GM12878 (cell line): ENCODE results near the gene FGF14. TPM values are rescaled to one million over a fixed set of nuclear protein-coding genes. Genes with fewer than 3 reads are reported as not detected.

Source experiments
- ATAC-seq: fragments of 200-7000 bp; cut with Tn5 transposase; 3 replicates; pipeline ENCODE4 v1.9.1; 2020; ENCODE audit warnings: mild to moderate bottlenecking, moderate library complexity
- BruUV-seq: library from RNA; stranded (reverse); fragments of 400-500 nt; replicated peaks from 2 replicates; lab custom pipeline; 2021; lab: Mats Ljungman, UMichigan
- CTCF ChIA-PET: fragments of 300-600 bp; sonication (Branson Sonifier 250); formaldehyde crosslinking; extraction: SDS; loops from one replicate; lab custom pipeline; 2021; ENCODE audit warnings: inconsistent platforms; lab: Yijun Ruan, JAX
- POLR2A ChIA-PET: fragments of 350-600 bp; formaldehyde crosslinking; extraction: SDS; loops from one replicate; lab custom pipeline; 2021; ENCODE audit warnings: inconsistent platforms; lab: Charles Lee
- RAD21 ChIA-PET: fragments of 300-600 bp; sonication (Branson Sonifier 250); formaldehyde crosslinking; loops from one replicate; lab custom pipeline; 2023; ENCODE audit warnings: antibody characterized with exemption; ENCODE audit not compliant: unreplicated experiment; lab: Charles Lee
- SMC1A ChIA-PET: fragments of 300-600 bp; sonication (Branson Sonifier 250); formaldehyde crosslinking; loops from one replicate; lab custom pipeline; 2023; ENCODE audit not compliant: unreplicated experiment, uncharacterized antibody; lab: Charles Lee
- DNase-seq: peaks from one replicate; pipeline ENCODE4 v3.0.0-alpha.2; 2011; ENCODE audit warnings: low read depth, low spot score
- FAIRE-seq: peaks from 3 replicates; lab custom pipeline; 2011; peaks lifted over from hg19 to GRCh38; lab: Jason Lieb, UNC
- H2AFZ ChIP-seq: 2 replicates; pipeline ENCODE4 v1.6.0; 2011; ENCODE audit warnings: low read depth, low read length, control low read depth; ENCODE audit not compliant: control insufficient read depth
- H3K27ac ChIP-seq: 2 replicates; pipeline ENCODE4 v1.5.1; 2011; ENCODE audit warnings: control low read depth; ENCODE audit not compliant: control insufficient read depth, insufficient read depth
- H3K27me3 ChIP-seq, 2 experiments: replicated peaks in 1 of 2; 2 replicates each; pipeline versions ENCODE4 v1.6.0 to v1.6.1; 2011; ENCODE audit warnings: low read length in 1 of 2; ENCODE audit not compliant: control insufficient read depth in 2 of 2, insufficient read depth in 2 of 2
- H3K36me3 ChIP-seq, 2 experiments: 2 replicates each; pipeline ENCODE4 v1.5.1; 2011; ENCODE audit warnings: low read length in 1 of 2; ENCODE audit not compliant: control insufficient read depth in 2 of 2, insufficient read depth in 2 of 2
- H3K4me1 ChIP-seq: 2 replicates; pipeline ENCODE4 v1.6.1; 2011; ENCODE audit warnings: mild to moderate bottlenecking, low read length, moderate library complexity, mixed read lengths; ENCODE audit not compliant: control insufficient read depth, insufficient read depth
- H3K4me2 ChIP-seq: 2 replicates; pipeline ENCODE4 v1.6.0; 2011; ENCODE audit warnings: control low read depth; ENCODE audit not compliant: control insufficient read depth, insufficient read depth
- H3K4me3 ChIP-seq: fragments of 200-600 bp; sonication (generic); 2 replicates; pipeline ENCODE4 v1.5.1; 2016
- H3K79me2 ChIP-seq: 2 replicates; pipeline ENCODE4 v1.6.0; 2011; ENCODE audit warnings: low read length; ENCODE audit not compliant: control insufficient read depth, insufficient read depth
- H3K9ac ChIP-seq: 2 replicates; pipeline ENCODE4 v1.8.0; 2011; ENCODE audit warnings: low read length, control low read depth, mixed read lengths; ENCODE audit not compliant: control insufficient read depth, insufficient read depth
- H3K9me3 ChIP-seq: replicated peaks from 3 replicates; pipeline ENCODE4 v1.5.1; 2011; ENCODE audit warnings: mild to moderate bottlenecking, low read length; ENCODE audit not compliant: control insufficient read depth, insufficient read depth
- H4K20me1 ChIP-seq: 2 replicates; pipeline ENCODE4 v1.6.0; 2011; ENCODE audit not compliant: control insufficient read depth, insufficient read depth
- ATF7 ChIP-seq: fragments of 450-650 bp; IDR thresholded peaks from 2 replicates; pipeline ENCODE4 v1.6.1; 2016; ENCODE audit warnings: low read depth, mild to moderate bottlenecking
- CBX3 ChIP-seq: fragments of 200-600 bp; sonication (generic); IDR thresholded peaks from 2 replicates; pipeline ENCODE4 v1.6.1; 2016; ENCODE audit warnings: low read depth, borderline replicate concordance
- CHD1 ChIP-seq: IDR thresholded peaks from 2 replicates; pipeline ENCODE4 v1.6.1; 2012; ENCODE audit warnings: low read depth, low read length, improper control_type of control experiment
- EP300 ChIP-seq, 2 experiments: fragments of 150-350 bp in 1 of 2; IDR thresholded peaks; 2 replicates each; pipeline ENCODE4 v1.6.1; 2011 to 2012; ENCODE audit warnings: low read depth in 2 of 2, low read length in 2 of 2, borderline replicate concordance in 1 of 2, improper control_type of control experiment in 1 of 2, inconsistent platforms in 1 of 2; ENCODE audit not compliant: control insufficient read depth in 1 of 2
- ESRRA ChIP-seq: IDR thresholded peaks from 2 replicates; pipeline ENCODE4 v1.6.1; 2012; ENCODE audit warnings: mild to moderate bottlenecking, low read length, improper control_type of control experiment
- HDGF ChIP-seq: fragments of 450-650 bp; IDR thresholded peaks from 2 replicates; pipeline ENCODE4 v1.6.1; 2016; ENCODE audit warnings: antibody characterized with exemption
- IRF4 ChIP-seq: IDR thresholded peaks from 2 replicates; pipeline ENCODE4 v1.6.1; 2011; ENCODE audit warnings: low read depth, low read length
- JUND ChIP-seq: IDR thresholded peaks from 2 replicates; pipeline ENCODE4 v1.6.1; 2012; ENCODE audit warnings: low read depth, mild to moderate bottlenecking, low read length, improper control_type of control experiment, moderate library complexity
- KAT2A ChIP-seq: conservative IDR thresholded peaks from 2 replicates; pipeline ENCODE4 v1.6.1; 2011; ENCODE audit warnings: low read depth, low read length; ENCODE audit not compliant: control insufficient read depth
- MEF2B ChIP-seq: fragments of 450-650 bp; IDR thresholded peaks from 2 replicates; pipeline ENCODE4 v1.6.1; 2018; ENCODE audit warnings: mild to moderate bottlenecking, moderate library complexity; ENCODE audit not compliant: partially characterized antibody, poor library complexity, severe bottlenecking
- MXI1 ChIP-seq: fragments of 150-350 bp; IDR thresholded peaks from 2 replicates; pipeline ENCODE4 v1.6.1; 2011; ENCODE audit warnings: low read depth, mild to moderate bottlenecking, inconsistent platforms, low read length, improper control_type of control experiment
- NR2C1 ChIP-seq: fragments of 450-650 bp; IDR thresholded peaks from 2 replicates; pipeline ENCODE4 v1.6.1; 2017; ENCODE audit warnings: antibody characterized with exemption, mild to moderate bottlenecking, moderate library complexity
- POLR2AphosphoS2 ChIP-seq: IDR thresholded peaks from 2 replicates; pipeline ENCODE4 v1.6.1; 2011; ENCODE audit warnings: low read depth, mild to moderate bottlenecking, low read length, improper control_type of control experiment, moderate library complexity
- RB1 ChIP-seq: fragments of 450-650 bp; formaldehyde crosslinking; IDR thresholded peaks from 2 replicates; pipeline ENCODE4 v1.6.1; 2017; ENCODE audit warnings: mild to moderate bottlenecking, borderline replicate concordance
- RFX5 ChIP-seq: IDR thresholded peaks from 2 replicates; pipeline ENCODE4 v1.6.1; 2011; ENCODE audit warnings: low read depth, low read length, improper control_type of control experiment
- TBL1XR1 ChIP-seq: IDR thresholded peaks from 2 replicates; pipeline ENCODE4 v1.6.1; 2012; ENCODE audit warnings: low read depth, low read length, improper control_type of control experiment
- USF1 ChIP-seq: IDR thresholded peaks from 2 replicates; pipeline ENCODE4 v1.6.1; 2011; ENCODE audit warnings: borderline replicate concordance, low read depth, mild to moderate bottlenecking, moderate library complexity, mixed read lengths, low read length; ENCODE audit not compliant: insufficient read depth; ENCODE audit errors: extremely low read length
- WGBS: methylation state at CpG from one replicate; pipeline ENCODE4 v1.1.6; 2016; ENCODE audit warnings: low lambda C conversion rate; ENCODE audit not compliant: insufficient replicate concordance, insufficient coverage; ENCODE audit errors: missing lambda C conversion rate; 5-methylcytosine and 5-hydroxymethylcytosine counted together
- in situ Hi-C: fragments of 300-500 bp; cut with MboI; formaldehyde crosslinking; loops from 9 replicates; pipeline ENCODE4 v1.14.3; 2018; ENCODE audit warnings: mixed read lengths
- intact Hi-C: fragments of 100-400 bp; cut with micrococcal nuclease; formaldehyde crosslinking; loops from one replicate; pipeline ENCODE4 v1.14.2; 2022; ENCODE audit not compliant: unreplicated experiment
- polyA plus RNA-seq, 11 experiments: library from polyadenylated mRNA; depleted of rRNA in 4 of 11; unstranded in 6 of 11; stranded (reverse) in 5 of 11; fragments of >200 nt; fragmentation: Nextera tagmentation in 4 of 11; fragmentation: Illumina TruSeq in 1 of 11; extraction: Ambion mirVana in 4 of 11; extraction: Trizol in 1 of 11; gene quantifications; 1 replicate in 1 of 11; 2 replicates in 10 of 11; pipeline versions ENCODE4 v1.2.1 to v1.2.3, GENCODE V29; 2011 to 2016; ENCODE audit warnings: inconsistent platforms in 2 of 11, missing spikeins in 2 of 11, low read depth in 1 of 11
- total RNA-seq, 4 experiments: library from RNA; depleted of rRNA in 3 of 4; stranded (reverse); fragments of >200 nt in 3 of 4; fragmentation: Illumina TruSeq in 1 of 4; extraction: Trizol in 1 of 4; gene quantifications; 2 replicates each; pipeline versions ENCODE4 v1.2.1 to v1.2.3, GENCODE V29; 2013 to 2021
- TF ChIP-seq, protein P1 (sequence below): fragments of 450-650 bp; IDR thresholded peaks from 2 replicates; pipeline ENCODE4 v1.6.1; 2017; ENCODE audit warnings: antibody characterized with exemption, mild to moderate bottlenecking, moderate library complexity
- TF ChIP-seq, protein P2 (sequence below): fragments of 450-650 bp; IDR thresholded peaks from 2 replicates; pipeline ENCODE4 v1.6.1; 2014; ENCODE audit warnings: mild to moderate bottlenecking

Gene FGF14
- total and polyA plus RNA-seq, 10 of the 15 experiments (the other 5 are each of a cell fraction or from before 2014, with no cell fraction given) = under 0.01 to 0.44 (median 0.04) TPM

DNA sequence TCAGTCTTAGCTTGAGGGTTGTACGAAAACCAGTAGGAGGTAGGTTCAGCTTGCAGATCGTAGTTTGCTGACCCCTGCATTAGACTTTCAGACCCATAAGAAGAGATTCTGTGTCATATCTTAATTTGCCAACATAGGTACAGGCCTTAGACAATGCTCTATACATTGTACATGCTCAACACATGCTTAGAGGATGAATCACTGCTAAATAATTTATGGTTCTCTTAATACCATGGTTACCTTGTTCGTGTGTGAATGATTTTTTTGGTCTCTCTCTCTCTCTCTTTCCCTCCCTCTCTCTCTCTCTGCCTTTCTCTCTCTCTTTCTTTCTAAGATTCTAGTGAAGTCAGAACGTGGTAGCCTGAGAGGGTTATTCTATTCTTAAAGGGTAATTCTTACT, 112.2 kb downstream of the FGF14 start (continued):
- TF ChIP-seq RB1 = no peak
- no peak for TF ChIP-seq MEF2B
- no peak for TF ChIP-seq ESRRA

- Histone ChIP-seq H3K27ac (no peak overlapping the region), H3K4me1 (no peaks in the 10 kb centered on the region), H3K9me3 (no peaks in the 10 kb centered on the region), H3K36me3 (no peaks in the 10 kb centered on the region), H3K4me2 (no peak overlapping the region), H3K4me3 (no peak overlapping the region), H3K9ac (no peak overlapping the region), H3K79me2 (no peaks in the 10 kb centered on the region), H4K20me1 (no peaks in the 10 kb centered on the region), H2AFZ (no peak overlapping the region), H3K27me3 (no peaks in the 10 kb centered on the region)
- CTCF ChIA-PET = no interaction called here
- FAIRE-seq (no peak), DNase-seq (no peak), ATAC-seq (no peak)
- intact Hi-C loops = no loop called here
- RAD21 ChIA-PET = no interaction called here
- in situ Hi-C loops = loop anchor here (5.0 kb wide), 1 partner anchor 49 kb away; no protein-coding TSS in a partner anchor
- POLR2A ChIA-PET = no interaction called here
- TF ChIP-seq MXI1 = no peak
- TF ChIP-seq IRF4 = no peak
- TF ChIP-seq POLR2AphosphoS2 = no peak
- no peak for TF ChIP-seq USF1
- TF ChIP-seq CBX3 = no peak
- no peak for TF ChIP-seq HDGF
- TF ChIP-seq ATF7 = no peak
- TF ChIP-seq RFX5 = no peak
- TF ChIP-seq TBL1XR1 = no peak
- no peak for TF ChIP-seq KAT2A
- TF ChIP-seq, protein P1, sequence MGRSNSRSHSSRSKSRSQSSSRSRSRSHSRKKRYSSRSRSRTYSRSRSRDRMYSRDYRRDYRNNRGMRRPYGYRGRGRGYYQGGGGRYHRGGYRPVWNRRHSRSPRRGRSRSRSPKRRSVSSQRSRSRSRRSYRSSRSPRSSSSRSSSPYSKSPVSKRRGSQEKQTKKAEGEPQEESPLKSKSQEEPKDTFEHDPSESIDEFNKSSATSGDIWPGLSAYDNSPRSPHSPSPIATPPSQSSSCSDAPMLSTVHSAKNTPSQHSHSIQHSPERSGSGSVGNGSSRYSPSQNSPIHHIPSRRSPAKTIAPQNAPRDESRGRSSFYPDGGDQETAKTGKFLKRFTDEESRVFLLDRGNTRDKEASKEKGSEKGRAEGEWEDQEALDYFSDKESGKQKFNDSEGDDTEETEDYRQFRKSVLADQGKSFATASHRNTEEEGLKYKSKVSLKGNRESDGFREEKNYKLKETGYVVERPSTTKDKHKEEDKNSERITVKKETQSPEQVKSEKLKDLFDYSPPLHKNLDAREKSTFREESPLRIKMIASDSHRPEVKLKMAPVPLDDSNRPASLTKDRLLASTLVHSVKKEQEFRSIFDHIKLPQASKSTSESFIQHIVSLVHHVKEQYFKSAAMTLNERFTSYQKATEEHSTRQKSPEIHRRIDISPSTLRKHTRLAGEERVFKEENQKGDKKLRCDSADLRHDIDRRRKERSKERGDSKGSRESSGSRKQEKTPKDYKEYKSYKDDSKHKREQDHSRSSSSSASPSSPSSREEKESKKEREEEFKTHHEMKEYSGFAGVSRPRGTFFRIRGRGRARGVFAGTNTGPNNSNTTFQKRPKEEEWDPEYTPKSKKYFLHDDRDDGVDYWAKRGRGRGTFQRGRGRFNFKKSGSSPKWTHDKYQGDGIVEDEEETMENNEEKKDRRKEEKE = no peak
- no peak for TF ChIP-seq EP300 (IDR thresholded peaks at IDR 0.05; ENCODE audit: borderline replicate concordance in 1 of 2, control insufficient read depth in 1 of 2, low read depth in 2 of 2, low read length in 2 of 2)
- no peak for TF ChIP-seq NR2C1
- TF ChIP-seq CHD1 = no peak
- TF ChIP-seq, protein P2, sequence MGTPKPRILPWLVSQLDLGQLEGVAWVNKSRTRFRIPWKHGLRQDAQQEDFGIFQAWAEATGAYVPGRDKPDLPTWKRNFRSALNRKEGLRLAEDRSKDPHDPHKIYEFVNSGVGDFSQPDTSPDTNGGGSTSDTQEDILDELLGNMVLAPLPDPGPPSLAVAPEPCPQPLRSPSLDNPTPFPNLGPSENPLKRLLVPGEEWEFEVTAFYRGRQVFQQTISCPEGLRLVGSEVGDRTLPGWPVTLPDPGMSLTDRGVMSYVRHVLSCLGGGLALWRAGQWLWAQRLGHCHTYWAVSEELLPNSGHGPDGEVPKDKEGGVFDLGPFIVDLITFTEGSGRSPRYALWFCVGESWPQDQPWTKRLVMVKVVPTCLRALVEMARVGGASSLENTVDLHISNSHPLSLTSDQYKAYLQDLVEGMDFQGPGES = no peak
- TF ChIP-seq JUND = no peak
- SMC1A ChIA-PET = interaction anchor here (0.6 kb wide), 1 partner anchor 41 kb away, joined by 3 read pairs; no protein-coding TSS in a partner anchor
- 0% methylated on average over 1 of the region's 1 CpG for WGBS
- BruUV-seq = no TSS peak
These were observed 115.5 kb downstream of the FGF14 start for GRCh38 chr13:102286326-102286725.
